HG03159 (cell line): ENCODE results near the gene MEGF11.

Source experiments
- ATAC-seq: cut with Tn5 transposase; IDR thresholded peaks from one replicate; pipeline ENCODE4 v1.9.1; 2021; ENCODE audit warnings: mild to moderate bottlenecking, moderate library complexity; ENCODE audit not compliant: unreplicated experiment

The MEGF11 gene

DNA sequence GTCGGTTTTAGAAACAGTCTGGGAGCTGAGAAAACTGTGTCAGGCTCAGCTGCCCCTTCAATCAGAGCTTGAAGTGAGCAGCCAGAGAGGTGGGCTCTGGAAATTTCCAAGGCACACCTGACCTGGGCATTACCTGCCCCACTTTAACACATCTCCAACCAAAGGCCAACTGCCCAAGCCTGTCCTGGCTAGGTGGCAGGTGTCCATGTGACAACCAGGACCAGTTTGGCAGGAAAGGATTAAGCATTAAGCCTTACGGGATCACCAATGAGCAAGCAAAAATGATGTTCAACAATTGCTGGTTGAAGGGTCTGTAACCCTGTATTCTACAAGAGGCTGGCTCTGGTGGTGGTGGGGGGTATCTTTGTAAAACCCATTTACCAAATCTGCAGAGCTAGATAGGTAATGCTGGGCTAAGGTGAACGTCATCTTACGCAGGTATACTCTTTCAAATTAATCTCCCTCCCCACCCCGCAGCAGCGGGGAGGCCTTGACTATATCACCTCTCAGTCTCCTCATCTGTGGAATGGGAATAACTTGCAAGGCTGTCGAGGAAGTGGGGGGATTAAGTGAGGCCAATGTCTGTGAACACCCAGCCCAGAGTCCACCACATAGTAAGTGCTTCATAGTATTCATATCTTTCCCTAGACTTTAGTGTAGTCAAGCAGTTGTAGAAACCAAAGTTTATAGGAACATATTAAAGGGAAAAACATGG is 183.2 kb downstream of the MEGF11 start:
- no peak for ATAC-seq

DNA sequence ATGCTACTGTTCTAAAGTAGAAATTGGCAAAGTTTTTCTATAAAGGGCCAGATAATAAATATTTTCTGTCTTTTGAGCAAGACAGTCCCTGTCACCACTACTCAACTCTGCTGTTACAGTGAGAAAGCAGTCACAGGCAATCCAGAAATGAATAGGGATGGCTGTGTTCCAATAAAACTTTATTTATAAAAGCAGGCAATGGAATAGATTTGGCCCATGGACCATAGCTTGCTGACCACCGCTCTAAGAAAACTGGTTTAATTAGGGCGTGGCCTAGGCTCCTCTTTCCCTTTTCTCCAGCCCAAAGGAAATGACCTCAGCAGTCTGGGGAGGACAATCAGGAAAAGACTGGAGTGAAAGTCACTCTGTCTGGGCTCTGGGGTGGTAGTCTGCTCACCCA is 183.8 kb downstream of the MEGF11 start:
- ATAC-seq: no peak

DNA sequence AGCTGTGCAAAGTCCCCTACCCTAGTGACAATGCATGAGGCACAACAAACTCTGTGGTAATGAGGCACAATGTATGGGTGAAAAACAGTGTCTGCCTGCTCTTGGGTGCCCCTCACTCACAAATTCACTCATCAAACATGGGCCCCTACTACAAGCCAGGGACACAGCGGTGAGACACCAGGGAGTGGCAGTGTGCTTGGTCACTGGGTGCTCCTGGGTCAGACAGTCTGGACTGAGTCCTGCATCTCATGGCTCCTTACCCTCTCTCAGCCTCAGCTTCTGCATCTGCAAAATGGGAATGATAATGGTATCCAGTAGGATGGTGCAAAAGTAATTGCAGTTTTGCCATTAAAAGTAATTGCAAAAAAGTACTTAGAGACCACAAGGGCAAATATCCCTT is 184.7 kb downstream of the MEGF11 start:
- no peak for ATAC-seq

DNA sequence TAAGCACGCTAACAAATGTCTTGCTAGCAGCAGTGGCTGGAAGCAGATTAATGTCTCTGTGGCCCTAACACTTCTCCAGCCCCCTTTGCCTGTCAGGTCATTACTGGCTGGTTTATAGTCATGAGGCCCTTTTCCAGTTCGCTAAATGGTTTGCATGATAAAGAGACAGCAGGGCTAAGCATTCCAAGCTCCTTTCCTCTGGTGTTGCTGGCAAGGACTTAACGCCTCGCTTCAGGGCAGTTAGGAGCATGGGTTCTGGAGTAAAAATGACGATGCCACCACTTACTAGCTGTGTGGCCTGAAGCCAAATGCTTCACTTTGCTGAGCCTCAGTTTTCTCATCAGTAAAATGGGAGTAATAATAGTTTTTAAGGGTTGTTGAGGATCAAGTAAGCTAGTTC is 185.9 kb downstream of the MEGF11 start:
- ATAC-seq: no peak

DNA sequence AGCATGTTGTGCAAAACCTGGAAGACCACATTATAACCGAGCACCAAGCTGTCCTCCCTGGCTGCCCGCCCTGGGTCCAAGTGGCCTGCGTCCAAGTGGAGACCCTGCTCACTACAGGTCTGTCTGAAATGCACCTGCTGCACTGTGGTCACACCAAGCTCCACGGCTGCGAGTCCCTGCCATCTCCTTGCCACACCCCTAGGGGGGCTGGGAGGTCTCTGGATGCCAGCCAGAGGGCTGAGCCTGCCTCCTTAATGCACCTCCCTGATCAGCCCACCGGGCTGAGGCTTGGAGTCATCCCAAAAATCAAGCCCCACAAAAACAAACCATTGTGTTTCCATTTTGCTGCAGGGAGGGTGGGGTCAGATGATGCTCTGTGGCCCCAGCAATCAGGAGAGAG is 187.1 kb downstream of the MEGF11 start:
- no peak for ATAC-seq

DNA sequence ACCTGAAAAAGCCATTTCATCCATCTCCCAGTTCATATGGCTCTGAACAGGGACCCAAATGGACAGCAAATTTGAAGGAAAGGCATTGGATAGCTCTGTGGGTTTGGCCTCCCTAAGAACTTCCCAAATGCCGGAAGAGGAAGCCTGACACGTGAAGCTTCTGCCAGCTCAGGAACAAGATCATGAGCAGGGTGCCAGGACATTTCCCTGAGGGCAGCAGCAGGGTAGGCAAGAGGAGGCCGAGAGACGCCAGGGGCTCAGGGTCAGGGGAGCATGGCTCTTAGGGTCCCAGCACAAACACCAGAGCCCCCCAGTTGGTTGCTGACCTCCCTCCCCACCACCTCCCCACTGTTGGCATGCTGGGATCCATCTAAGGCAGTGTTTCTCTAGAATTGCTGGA is 187.5 kb downstream of the MEGF11 start:
- no peak for ATAC-seq

DNA sequence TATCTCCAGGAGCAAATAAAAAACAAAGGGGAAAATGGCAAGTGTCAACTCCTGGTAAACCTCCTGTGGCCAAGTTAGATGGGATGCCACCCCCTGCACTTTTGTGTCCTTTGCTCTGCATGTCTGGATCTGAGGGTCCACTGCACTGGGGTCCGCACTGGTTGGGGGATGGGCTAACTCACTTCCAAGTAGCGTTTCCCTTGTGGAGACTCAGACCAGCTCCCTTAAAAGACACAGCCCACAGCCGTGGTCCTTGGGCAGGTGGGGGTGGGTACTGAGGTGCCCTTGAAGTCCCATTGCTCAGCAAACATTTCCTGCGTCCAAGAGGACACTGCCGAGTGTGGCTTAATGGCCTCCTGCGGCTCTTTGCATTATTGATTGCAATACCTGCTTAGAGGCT is 188.2 kb downstream of the MEGF11 start:
- ATAC-seq: no peak

DNA sequence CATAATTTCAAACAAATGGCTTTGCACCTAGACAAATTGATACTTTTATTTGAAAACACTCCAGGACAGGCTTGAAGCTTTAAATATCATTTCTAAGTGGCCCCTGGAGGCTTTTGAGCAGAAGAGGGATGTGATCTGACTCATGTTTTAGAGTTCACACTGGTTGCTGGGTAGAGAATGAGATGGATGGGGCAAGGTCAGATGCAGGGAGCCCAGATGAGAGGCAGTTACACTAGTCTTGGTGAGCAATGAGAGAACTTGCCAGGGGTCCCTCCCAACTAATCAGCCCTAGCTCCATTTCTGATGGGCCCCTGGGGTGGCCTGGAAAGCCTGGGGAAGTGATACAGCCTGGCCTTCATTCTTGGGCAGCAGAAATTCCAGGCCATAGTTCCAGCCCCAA is 190.4 kb downstream of the MEGF11 start:
- ATAC-seq: no peak

DNA sequence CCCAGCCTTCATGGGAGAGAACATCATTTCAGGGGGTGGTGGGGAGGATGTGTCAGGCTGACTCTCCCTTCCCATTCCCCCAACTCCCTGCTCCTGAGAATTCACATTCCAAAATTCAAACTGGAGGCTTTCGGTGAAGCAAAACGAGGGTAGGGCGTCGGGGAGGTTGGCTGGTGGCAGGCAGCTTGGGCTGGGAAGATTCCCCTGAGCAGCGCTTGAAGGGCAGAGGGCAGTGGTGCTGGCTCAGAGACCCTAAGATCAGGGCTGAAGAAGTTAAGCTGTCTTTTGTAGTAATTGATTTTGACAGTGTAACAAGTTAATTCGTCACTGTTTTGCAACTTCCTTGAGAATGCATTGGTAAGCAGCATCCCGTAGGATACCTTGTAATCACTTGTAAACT is 196.5 kb downstream of the MEGF11 start:
- no peak for ATAC-seq

DNA sequence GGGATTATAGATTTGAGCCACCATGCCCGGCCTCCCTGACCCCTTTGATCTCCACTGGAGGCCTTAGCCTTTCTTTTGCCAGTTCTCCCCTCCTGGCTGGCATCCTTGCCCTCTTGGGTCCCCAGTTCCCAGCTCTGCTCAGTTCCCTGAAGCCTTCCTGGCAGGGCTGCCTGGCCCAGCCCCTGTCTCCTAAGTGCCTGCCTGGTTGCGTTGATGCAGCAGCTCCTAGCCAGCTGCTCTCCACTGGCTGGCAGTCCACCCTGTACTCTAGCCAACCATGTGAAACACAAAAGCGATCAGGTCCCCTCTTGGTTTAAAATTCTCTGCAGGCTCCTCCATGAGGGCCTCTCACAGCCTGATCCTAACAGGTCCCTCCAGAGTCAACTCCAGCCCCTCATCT is 199.6 kb downstream of the MEGF11 start:
- no peak for ATAC-seq

DNA sequence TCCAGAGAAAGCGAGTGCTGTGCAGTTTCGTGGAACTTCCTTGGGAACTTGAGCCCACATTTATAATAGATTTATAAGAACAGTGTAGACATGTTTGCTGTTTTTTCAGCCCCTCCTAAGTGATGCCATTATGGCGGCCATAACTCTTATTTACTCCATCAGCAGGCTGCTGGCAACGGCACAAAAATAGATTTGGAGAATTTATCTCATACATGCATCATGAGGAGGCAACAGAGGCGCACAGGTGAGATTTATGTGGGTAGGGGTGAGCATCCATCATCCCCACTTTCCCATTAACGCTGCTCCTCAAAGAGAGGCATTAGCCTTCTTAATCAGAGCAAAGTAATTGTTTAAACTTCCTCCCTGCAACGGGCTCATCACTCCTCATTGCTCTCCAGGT is 201.7 kb downstream of the MEGF11 start:
- no peak for ATAC-seq

DNA sequence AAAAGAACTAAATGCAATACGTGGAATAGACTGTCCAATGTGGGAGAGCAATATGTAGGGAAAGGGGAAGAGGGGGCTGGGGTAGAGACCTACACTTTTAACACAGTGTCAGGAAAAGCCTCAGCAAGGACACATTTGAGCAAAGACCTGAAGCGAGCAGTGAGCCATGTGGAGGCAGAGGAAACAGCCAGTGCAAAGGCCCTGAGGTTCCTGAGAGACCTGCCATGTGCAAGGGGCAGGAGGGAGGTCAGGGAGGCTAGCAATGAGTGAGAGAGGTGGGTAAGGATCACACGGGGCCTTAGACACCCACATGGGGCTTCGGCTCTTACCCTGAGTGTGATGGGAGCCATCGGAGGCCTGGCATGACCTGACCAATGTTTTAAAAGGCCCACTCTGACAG is 203.3 kb downstream of the MEGF11 start:
- ATAC-seq: no peak

DNA sequence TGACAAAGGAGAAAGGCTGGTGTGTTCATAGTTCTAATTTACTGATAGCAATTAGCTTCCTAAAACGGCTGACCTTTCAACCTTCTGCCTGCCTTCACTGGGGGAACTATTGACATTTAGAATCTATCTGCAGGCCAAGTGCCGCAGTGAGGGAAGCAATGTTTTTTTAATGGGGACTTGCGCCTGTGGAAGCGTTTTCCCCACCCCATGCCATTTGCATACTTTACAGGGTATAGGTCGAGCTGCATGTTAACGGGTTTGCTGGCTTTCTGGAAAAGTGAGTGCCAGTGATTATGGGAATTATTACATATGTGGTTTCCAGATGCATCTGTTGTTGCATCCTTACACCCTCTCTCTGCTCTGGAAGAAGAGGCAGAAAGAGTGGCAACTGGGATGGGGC is 204.2 kb downstream of the MEGF11 start:
- no peak for ATAC-seq

DNA sequence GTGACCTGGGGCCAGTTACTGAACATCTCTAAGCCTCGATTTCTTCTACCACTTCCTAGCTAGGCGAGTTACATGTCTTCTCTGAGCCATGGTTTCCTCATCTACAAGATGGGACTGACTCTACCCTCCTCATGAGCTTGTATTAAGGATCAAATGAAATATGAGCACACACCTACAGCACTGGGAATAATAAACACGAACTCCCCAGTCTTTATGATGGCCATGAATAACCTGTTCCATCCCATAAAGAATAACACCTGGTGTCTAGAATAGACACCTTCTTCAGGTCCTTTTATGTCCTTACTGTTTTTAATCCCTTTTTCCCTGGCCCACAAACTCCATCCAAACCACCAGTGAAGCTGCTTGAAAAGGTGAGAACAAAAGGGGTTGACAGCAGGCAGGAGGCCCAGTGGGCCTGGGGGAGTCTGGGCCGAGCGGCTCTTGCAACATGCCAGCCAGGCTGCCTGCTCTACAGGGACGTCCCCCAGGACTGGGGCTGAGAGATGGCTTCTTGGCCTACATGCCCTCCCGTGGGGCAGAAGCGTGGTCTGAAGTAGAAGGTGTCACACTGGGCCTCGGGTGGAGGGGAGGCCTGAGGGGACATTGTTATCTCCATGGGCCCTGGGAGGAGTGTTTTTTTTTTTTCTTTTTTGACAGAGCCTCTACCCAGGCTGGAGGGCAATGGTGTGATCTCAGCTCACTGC is 206.1 kb downstream of the MEGF11 start:
- ATAC-seq: no peak

DNA sequence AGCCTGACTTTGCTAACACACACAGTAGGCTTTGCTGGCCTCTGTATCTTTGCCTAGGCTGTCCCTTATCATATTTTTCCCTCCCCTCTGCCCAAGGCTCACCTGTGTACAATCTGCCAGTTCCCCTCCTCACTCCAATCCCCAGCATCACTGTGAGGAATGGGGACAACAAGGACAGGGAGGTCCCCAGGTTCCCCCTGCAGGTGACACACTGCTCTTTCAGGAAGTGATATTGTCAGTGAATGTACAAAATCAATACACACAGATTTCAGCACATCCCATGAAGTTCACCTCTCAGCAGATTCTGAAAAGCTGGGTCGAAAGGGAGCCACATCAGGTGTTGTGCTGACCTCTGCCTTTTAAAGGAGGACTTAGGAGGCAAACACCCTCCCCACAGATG is 206.8 kb downstream of the MEGF11 start:
- ATAC-seq: no peak

DNA sequence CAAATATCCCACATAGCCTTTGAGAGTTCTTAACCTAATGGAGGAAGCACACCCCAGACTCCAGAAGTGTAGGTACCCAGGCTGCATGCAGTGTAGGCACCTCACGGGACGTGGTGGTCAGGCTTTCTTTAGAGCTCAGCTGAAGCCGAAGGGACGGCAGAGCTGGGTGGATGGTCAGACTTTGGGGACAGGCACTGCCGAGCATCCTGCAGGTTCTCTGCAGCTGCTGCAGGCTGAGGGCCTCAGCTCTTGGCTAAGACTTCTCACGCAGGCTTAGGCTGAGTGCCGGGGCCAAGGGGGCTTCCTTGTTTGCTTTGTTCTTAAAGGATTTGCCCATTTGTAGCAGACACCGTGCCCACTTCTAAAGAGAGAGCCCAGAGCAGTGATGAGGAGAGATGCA is 207.2 kb downstream of the MEGF11 start:
- ATAC-seq: no peak

DNA sequence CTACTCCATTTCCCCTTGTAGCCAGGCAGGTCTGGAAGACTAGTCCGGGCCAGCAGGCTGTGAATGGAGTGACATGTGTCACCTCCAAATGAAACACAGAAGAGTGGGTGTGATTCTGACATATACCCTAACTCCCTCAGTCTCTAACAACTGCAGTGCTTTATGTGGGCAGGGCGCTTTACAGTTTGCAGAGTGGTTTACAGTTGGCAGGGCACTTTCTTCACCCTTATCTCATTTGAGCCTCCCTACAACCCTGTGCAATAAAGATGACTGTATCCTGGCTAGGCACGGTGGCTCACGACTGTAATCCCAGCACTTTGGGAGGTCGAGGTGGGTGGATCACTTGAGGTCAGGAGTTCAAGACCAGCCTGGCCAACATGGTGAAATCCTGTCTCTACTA is 208.0 kb downstream of the MEGF11 start:
- no peak for ATAC-seq

DNA sequence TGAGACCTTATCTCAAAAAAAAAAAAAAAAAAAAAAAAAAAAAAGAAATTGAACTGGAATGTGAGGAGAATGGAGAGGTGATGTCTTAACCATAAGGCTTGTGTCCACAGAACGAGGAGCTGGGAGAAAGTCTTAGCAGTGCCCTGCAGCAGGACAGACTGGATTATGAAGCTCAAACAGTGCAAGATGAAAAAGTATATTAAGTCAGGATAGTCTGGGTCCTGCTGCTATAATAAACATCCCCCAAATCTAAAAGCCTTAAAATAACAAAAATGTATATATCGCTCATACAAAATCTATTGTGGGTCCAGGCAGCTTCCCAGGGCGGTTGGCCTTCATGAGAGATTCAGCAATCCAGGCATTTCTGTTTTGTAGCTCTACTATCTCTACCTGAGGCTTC is 208.7 kb downstream of the MEGF11 start:
- ATAC-seq: no peak

DNA sequence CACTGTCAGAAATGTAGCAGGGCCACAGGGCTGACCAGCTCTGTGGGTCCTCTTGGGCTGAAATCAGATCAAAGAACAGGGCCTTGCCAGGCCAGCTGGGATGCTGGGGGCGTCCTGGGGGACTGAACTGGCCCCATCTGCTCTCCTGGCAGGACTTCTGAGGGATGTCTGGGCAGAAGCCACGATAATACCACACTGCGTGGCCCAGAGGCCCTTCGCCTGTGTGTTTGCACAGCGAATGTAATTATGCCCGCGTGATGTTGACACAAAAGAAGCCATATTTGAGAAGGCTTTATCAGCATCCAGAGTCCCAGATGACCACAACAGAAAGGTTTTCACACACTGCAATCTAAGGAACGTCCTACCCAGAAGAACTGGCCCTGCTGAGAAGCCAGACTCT is 210.3 kb downstream of the MEGF11 start:
- ATAC-seq: no peak

DNA sequence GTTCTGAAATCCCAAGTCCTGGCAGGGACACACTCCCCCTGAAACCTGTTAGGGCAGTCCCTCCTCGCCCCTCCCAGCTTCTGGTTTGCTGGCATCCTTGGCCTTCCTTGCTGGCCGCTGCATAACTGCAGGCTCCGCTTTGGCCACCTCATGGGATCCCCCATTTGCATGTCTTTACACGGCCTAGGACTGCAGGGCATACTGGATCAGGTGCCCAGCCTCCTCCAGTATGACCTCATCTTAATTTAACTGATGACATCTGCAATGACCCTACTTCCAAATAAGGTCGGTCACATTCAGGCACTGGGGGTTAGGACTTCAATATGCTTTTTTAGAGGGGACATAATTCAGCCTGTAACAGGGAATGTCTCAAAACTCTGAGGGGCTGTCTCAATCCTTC is 210.9 kb downstream of the MEGF11 start:
- ATAC-seq: no peak

DNA sequence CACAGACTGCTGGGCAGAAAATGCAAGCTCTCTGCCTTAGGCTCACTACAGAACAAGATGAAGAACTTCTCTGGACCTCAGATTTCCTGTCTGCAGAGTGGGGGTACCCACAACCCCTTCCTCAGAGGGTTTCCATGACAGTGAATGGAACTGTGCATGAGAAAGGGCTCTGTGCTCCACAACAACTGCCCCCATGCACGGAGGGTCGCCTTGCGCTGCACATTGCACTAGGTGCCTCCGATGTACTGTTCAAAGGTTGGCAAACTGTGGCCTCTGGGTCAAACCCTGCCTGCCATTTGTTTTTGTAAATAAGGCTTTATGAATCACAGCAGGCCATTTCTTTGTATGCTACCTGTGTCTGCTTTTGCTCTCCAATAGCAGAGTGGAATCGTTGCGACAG is 212.3 kb downstream of the MEGF11 start:
- ATAC-seq: no peak

DNA sequence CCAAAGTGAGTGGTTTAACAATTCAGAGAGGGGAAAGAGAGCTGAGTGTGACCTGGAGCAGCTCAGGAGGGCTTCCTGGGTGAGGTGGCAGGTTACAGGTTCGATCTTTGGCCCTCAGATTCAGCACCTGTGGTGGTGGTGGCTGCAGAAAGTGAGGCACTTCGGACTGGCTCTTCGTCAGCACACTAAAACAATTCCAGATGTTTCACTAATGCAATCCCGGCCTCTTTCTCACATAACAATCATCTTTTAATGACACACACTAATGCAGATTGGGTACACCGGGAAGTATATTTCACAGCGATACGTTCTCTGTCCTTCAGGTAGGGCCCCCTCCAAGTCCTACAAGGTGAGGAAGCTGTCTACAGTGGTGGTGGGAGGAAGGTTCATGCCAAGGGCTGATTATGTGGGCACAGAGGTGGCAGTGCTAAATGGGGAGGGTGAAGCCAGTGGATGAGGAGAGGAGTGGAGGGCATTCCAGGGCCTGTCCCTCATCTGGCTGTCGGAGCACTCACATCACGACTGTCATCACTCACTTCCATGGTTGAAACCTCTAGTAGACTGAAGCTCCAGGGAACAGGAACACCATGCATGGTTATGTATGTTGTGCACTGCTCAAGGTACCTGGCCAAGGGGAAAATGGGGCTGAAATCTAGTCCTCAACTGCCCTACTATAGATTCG is 213.2 kb downstream of the MEGF11 start:
- no peak for ATAC-seq
